ENCODE data around the gene LRAT. TPM values are rescaled to one million over a fixed set of nuclear protein-coding genes. Genes with fewer than 3 reads are reported as not detected.
A peak's percentile ranks its signal among the peaks of the same experiment; 100 is the strongest.

Gene LRAT
- total RNA-seq, 3 donors from 2014 or later = not detected

DNA sequence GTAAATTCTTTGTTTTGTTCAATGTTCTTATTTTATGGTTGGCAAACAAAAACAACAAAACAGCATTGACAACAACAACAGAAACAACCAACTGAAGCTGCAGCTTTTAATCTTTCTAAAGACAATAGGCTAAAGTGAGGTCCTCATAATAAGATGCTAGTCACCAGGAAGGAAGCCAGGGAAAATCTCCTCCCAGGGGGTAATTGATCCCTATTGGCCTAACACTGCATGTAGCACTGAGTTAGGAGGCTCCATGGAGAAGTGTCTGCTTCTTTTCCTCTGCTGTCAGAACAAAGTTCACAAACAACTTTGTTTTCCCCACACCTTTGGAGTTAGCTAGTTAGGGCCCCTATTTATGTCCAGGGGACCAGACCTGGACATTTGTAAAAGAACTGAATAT, 4.7 kb upstream of the LRAT start:
- DNase-seq = no peak
- no peak for ATAC-seq
- Mint-ChIP-seq H3K4me1 (ENCODE audit: low read depth) (peaks cover 12% of the 10 kb centered on the region), H3K27me3 (ENCODE audit: low read depth) (peaks cover 40% of the 10 kb centered on the region), H3K36me3 (ENCODE audit: insufficient read depth) (no peaks in the 10 kb centered on the region), H3K9me3 (no peaks in the 10 kb centered on the region), H3K4me3 (no peak overlapping the region)

DNA sequence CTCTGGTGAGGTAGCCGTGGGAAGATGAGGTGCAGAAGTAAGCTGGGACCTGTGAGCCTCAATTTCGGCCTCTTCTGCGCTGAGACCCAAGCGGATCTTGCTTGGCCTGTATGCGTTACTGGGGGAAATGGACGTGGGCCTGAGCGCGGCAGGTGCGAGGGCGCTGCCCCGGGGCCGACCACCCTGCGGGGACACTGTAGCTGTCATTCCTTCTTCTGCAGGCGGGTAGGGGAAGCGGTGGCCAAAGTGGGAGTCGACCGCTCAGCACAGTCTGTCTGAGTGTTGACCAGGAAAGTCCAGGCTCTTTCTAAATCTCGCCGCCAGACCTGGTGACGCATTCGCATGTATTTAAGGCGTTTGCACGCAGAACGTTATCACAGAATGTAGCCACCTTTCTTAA, 3.3 kb upstream of the LRAT start:
- Mint-ChIP-seq H3K4me3 (no peak overlapping the region), H3K9me3 (no peaks in the 10 kb centered on the region), H3K4me1 (ENCODE audit: low read depth) (peaks cover 16% of the 10 kb centered on the region), H3K36me3 (ENCODE audit: insufficient read depth) (no peaks in the 10 kb centered on the region), H3K27me3 (ENCODE audit: low read depth) (peaks cover 52% of the 10 kb centered on the region)
- DNase-seq = no peak
- ATAC-seq = no peak

DNA sequence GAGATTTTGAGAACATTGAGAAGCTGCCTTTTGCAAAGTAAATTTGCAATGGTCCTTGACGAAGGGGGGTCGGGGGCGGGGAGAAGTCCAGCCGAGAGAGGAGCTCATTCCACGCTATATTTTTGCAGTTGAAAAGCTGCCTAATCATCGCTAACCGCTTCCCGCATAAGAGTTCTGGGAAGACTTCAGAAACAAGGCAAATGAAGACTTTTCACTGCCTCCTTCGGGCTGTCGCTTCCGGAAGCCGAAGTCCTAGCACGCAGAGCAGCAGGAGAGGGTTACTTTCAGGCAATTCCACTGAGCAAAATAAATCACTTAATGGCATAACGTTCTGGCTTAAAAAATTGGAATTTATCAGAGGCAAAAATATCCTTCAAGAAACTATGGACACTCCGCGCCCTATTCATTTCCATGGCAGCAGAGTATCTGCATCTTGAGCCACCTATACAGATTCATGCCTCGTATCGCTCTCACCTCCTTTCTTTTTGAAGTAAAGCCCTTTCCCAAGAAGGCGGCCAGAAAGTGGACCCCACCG, 2.6 kb upstream of the LRAT start:
- H3K9me3 Mint-ChIP-seq = no peaks in the 10 kb centered on the region
- peaks cover 53% of the 10 kb centered on the region for H3K27me3 Mint-ChIP-seq (ENCODE audit: low read depth)
- peaks cover 16% of the 10 kb centered on the region for H3K4me1 Mint-ChIP-seq (ENCODE audit: low read depth)
- DNase-seq = no peak
- no peaks in the 10 kb centered on the region for H3K36me3 Mint-ChIP-seq (ENCODE audit: insufficient read depth)
- H3K4me3 Mint-ChIP-seq = no peak overlapping the region
- ATAC-seq = no peak

DNA sequence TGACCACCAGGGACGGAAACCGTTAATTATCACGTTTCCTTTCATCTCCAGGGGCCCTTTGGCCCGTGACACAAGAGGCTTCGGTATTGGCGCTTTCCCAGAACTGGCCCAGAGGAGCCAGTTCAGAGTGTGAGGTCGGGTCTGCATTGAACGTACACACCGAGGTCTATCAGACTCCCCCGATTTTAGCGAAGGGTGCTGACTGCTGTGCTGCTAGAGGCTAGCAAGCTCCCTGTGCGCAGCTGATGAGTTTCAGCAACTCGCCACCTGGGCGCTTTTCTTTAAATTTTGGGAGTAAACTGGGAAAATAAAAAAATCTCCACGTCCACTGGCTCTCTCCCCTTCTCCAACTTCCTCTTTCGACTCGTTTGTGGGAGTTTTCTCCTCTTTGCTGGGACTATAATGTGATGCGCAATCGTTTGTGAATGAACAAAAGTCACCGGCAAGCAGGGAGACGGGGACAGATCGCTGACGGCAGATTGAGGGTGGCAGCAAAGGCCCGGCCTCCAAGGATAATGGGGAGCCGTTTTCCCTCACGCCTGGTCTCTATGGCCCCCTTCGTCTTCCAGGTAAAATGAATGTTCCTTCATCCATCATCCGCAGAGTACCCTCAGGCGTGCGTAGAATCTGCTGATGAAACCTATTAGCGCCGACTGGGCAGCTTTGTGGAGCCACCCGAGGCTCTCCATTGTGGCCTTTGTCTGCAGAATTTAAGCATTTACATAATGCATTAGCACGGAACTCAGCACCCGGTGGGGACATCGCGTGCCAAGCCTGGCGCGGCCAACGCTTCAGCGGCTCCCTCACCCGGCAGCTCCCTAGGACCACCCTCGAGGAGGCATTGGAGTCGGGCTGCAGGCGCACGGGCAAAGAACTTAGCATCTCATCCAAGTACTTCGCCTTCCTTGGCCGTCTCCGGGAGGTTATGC, 1.6 kb upstream of the LRAT start:
- H3K36me3 Mint-ChIP-seq (ENCODE audit: insufficient read depth) = no peaks in the 10 kb centered on the region
- no peak overlapping the region for H3K4me3 Mint-ChIP-seq

GRCh38 chr4:154744341-154744926, 634 bp downstream of the LRAT start:
- DNase-seq = no peak

More for the DNA sequence above, 1.6 kb upstream of the LRAT start:
- no peak for ATAC-seq
- Mint-ChIP-seq H3K9me3 (no peaks in the 10 kb centered on the region), H3K27me3 (ENCODE audit: low read depth) (peaks cover 58% of the 10 kb centered on the region), H3K4me1 (ENCODE audit: low read depth) (peaks cover 16% of the 10 kb centered on the region)
- DNase-seq = no peak

DNA sequence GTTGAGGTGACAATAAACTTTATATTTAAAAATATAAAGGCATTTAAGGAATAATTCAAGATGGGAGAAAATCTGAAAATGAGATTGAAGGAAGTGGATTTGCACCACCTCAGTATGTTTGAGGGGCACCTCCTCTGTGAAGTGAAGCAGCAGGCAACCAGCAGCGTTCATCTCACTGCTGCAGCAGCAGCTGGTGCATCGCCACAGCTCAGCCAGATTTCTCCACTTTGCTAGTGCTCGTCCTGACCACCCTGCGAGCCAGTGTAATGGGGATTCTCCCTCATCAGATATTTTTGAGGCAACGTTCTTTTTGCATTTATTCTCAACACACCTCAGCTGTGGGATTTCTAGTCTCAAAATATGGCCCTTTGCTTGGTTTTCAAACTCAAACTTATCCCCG, 13.9 kb downstream of the LRAT start:
- H3K27me3 Mint-ChIP-seq (ENCODE audit: low read depth) = peaks cover 9% of the 10 kb centered on the region
- no peak overlapping the region for H3K4me3 Mint-ChIP-seq
- no peaks in the 10 kb centered on the region for H3K36me3 Mint-ChIP-seq (ENCODE audit: insufficient read depth)
- DNase-seq (no peak), ATAC-seq (no peak)
- H3K9me3 Mint-ChIP-seq = no peaks in the 10 kb centered on the region
- H3K4me1 Mint-ChIP-seq (ENCODE audit: low read depth) = no peaks in the 10 kb centered on the region

More at GRCh38 chr4:154744341-154744926, 634 bp downstream of the LRAT start:
- no peaks in the 10 kb centered on the region for H3K9me3 Mint-ChIP-seq
- no peaks in the 10 kb centered on the region for H3K36me3 Mint-ChIP-seq (ENCODE audit: insufficient read depth)
- H3K4me3 Mint-ChIP-seq = peak overlapping the region; percentile 79
- peaks cover 16% of the 10 kb centered on the region for H3K4me1 Mint-ChIP-seq (ENCODE audit: low read depth)
- peaks cover 62% of the 10 kb centered on the region for H3K27me3 Mint-ChIP-seq (ENCODE audit: low read depth)
- ATAC-seq = no peak

DNA sequence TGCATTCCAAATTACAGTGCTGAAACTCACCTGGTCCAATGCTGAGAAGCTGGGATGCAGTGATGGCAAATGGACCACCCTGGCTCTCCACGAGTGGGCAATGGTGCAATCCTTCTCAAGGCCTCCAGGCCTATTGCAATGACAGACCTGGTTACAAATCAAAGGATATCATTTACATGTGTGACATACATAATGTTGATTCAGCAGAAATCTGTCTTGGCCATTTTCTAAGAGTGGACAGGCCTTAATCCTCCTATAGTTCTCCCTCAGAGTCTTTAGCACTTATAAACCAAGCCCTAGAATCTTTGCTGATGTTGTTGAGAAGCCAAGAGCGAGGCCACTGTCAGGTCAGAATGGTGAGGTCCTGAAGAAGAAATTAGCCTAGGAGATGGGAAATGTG, 17.1 kb downstream of the LRAT start:
- ATAC-seq (no peak), DNase-seq (no peak)
- H3K4me1 Mint-ChIP-seq (ENCODE audit: low read depth) = no peaks in the 10 kb centered on the region
- H3K9me3 Mint-ChIP-seq = no peaks in the 10 kb centered on the region
- H3K27me3 Mint-ChIP-seq (ENCODE audit: low read depth) = peaks cover 14% of the 10 kb centered on the region
- H3K36me3 Mint-ChIP-seq (ENCODE audit: insufficient read depth) = no peaks in the 10 kb centered on the region
- H3K4me3 Mint-ChIP-seq = no peak overlapping the region

GRCh38 chr4:154778264-154778663, 34.5 kb downstream of the LRAT start:
- no peak overlapping the region for H3K4me3 Mint-ChIP-seq
- peaks cover 4% of the 10 kb centered on the region for H3K9me3 Mint-ChIP-seq
- no peaks in the 10 kb centered on the region for H3K36me3 Mint-ChIP-seq (ENCODE audit: insufficient read depth)
- no peak for ATAC-seq
- no peak for DNase-seq
- peaks cover 17% of the 10 kb centered on the region for H3K27me3 Mint-ChIP-seq (ENCODE audit: low read depth)
- no peaks in the 10 kb centered on the region for H3K4me1 Mint-ChIP-seq (ENCODE audit: low read depth)

DNA sequence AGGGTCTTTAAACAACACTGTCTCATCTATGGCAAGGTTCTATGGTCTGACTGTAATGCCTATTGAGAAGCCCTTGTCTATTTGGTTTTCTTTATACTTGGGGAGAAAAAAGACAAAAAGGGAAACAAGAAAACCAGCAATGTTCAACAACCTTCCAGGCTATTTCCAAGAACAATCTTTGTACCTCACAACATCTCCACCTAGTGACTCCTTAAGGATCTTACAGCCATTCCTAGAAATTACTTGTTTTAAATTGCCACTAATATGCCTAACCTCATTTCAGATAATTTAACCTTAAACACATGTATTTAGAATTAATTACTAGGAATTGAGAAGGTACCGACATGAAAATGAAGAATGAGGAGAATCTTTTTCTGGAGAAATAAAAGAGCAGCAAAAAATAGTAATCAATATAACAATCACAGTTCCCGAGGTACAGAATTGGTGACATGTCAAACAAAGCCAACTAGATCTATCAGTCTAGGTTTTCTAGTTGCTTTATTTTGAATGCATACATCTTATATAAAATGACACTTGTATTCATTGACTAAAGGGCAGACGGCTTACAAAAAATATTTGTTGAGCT, 35.7 kb downstream of the LRAT start:
- no peak for ATAC-seq
- Mint-ChIP-seq H3K9me3 (peaks cover 4% of the 10 kb centered on the region), H3K4me1 (ENCODE audit: low read depth) (no peaks in the 10 kb centered on the region), H3K36me3 (ENCODE audit: insufficient read depth) (no peaks in the 10 kb centered on the region), H3K27me3 (ENCODE audit: low read depth) (peaks cover 17% of the 10 kb centered on the region), H3K4me3 (no peak overlapping the region)
- DNase-seq = no peak

DNA sequence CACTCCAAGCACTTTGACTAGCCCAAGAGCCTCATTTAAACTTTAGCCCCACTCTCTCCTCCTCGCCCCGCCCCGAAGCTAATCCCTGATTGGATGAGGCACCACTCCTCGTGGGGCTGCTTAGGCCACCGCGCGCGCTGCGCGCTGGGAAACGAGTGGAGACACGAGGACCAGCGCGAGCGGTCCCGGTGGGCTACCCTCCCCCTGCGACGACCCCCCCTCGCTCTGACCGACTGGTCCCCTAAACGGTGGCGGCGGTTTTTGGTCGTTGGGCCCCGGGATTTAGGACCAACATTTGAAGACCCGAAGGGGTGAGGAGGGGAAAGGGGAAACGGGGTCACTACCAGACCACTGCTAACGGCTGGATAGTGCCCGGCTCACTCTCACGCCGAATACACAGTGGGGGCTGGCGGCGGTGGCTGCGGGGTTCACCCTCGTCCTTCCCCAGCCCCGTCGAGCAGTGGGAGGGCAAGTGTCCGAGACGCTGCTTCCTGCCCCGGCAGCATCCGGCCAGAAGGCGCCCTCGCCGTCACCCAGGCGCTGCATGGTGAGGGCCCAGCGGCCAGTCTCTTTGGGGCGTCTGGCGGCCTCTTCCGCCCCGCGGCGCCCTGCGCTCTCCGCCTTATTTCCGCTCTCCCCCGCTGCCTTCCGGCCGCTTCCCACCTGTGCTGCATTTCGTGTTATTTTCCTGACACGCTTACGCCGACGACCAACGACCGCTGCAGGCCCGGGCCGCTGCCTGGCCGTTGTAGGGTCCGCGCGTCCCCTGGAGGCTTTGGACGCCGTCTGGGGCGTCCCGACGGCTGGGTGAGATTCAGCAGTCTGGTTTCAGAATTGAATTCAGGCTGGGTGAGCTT, 37.6 kb downstream of the LRAT start, which contains the start of gene RBM46:
Gene RBM46, plus strand, starts transcription at position 147 of the 857 bp plus-strand sequence. CDS start 15,481 bp downstream, outside the sequence.
- Mint-ChIP-seq H3K4me1 (ENCODE audit: low read depth) (no peaks in the 10 kb centered on the region), H3K36me3 (ENCODE audit: insufficient read depth) (no peaks in the 10 kb centered on the region), H3K4me3 (no peak within 1 kb of the TSS), H3K27me3 (ENCODE audit: low read depth) (peaks cover 13% of the 10 kb centered on the region), H3K9me3 (peaks cover 2% of the 10 kb centered on the region)
- no peak for DNase-seq
- no peak for ATAC-seq

- Mint-ChIP-seq H3K9me3 (no peaks in the 10 kb centered on the region), H3K4me3 (no peak overlapping the region), H3K27me3 (ENCODE audit: low read depth) (peaks cover 12% of the 10 kb centered on the region), H3K4me1 (ENCODE audit: low read depth) (no peaks in the 10 kb centered on the region), H3K36me3 (ENCODE audit: insufficient read depth) (no peaks in the 10 kb centered on the region)
- DNase-seq = no peak
- ATAC-seq = no peak
Measured at GRCh38 chr4:154781983-154782293, 38.1 kb downstream of the LRAT start.
